ENCODE data around the gene LAMP1.
A peak's percentile ranks its signal among the peaks of the same experiment; 100 is the strongest.
"Not testable (repeated sequence)": the region's sequence is repeated elsewhere in the genome, so short reads cannot be mapped to it uniquely, and the experiment has no call there.

The LAMP1 gene

GRCh38 chr13:113299951-113300350 is 2.9 kb downstream of the LAMP1 start:
- peak; percentile 57 for DNase-seq (ENCODE audit: extremely low read depth, insufficient read length)
- H3K4me3 ChIP-seq (replicated peaks; ENCODE audit: low read depth, low read length), result no peak overlapping the region
- H3K36me3 ChIP-seq (ENCODE audit: control insufficient read depth, insufficient read depth, low read length), result peaks cover 8% of the 10 kb centered on the region
- TF ChIP-seq, protein P1, sequence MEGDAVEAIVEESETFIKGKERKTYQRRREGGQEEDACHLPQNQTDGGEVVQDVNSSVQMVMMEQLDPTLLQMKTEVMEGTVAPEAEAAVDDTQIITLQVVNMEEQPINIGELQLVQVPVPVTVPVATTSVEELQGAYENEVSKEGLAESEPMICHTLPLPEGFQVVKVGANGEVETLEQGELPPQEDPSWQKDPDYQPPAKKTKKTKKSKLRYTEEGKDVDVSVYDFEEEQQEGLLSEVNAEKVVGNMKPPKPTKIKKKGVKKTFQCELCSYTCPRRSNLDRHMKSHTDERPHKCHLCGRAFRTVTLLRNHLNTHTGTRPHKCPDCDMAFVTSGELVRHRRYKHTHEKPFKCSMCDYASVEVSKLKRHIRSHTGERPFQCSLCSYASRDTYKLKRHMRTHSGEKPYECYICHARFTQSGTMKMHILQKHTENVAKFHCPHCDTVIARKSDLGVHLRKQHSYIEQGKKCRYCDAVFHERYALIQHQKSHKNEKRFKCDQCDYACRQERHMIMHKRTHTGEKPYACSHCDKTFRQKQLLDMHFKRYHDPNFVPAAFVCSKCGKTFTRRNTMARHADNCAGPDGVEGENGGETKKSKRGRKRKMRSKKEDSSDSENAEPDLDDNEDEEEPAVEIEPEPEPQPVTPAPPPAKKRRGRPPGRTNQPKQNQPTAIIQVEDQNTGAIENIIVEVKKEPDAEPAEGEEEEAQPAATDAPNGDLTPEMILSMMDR (IDR thresholded peaks at IDR 0.05; ENCODE audit: insufficient read depth, low read length, poor library complexity, severe bottlenecking), result no peak
- H3K27me3 ChIP-seq (replicated peaks; ENCODE audit: control insufficient read depth, insufficient read depth, low read length), result no peaks in the 10 kb centered on the region

DNA sequence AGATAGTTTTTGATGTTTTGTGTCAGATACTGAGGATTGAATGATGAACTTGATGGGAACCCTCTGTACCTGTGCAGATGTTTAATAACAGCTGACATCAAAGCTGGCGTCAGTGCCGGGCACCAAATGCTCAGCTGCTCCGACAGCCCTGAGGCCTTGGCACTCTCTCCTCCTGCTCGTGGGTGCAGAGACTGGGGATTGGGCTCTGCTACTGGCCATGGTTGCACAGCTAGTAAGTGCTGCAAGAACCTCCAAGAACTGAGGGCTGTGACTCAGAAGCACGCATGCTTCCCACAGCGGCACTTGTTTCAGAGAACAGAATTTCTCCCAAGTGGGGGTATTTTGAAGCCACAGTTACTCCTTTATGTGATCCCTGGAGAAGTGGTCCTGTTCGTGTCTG is 5.9 kb downstream of the LAMP1 start:
- no peaks in the 10 kb centered on the region for H3K27me3 ChIP-seq (replicated peaks; ENCODE audit: control insufficient read depth, insufficient read depth, low read length)
- TF ChIP-seq, protein P1 (IDR thresholded peaks at IDR 0.05; ENCODE audit: insufficient read depth, low read length, poor library complexity, severe bottlenecking), result no peak
- H3K36me3 ChIP-seq (ENCODE audit: control insufficient read depth, insufficient read depth, low read length), result peaks cover 11% of the 10 kb centered on the region
- no peak overlapping the region for H3K4me3 ChIP-seq (replicated peaks; ENCODE audit: low read depth, low read length)
- DNase-seq (ENCODE audit: extremely low read depth, insufficient read length), result no peak

DNA sequence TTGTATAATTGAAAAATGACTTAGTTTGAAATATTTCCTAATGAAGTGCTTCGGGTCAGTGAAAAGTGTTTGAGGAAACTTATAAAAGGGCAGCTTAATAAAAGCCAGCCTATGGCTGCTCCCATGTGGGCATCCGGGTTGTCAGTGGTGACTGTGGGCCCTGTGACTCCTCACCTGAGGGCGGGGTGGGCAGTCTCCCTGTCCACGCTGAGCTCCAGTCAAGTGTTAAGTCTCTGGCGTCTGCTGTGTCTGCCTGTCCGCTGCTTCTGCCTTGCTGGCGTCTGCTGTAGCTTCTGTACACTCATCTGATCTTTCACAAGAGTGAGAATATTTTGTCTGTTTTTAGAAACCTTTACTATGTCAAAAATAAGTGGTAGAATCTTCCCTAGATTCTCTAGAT is 7.1 kb downstream of the LAMP1 start:
- no peaks in the 10 kb centered on the region for H3K27me3 ChIP-seq (replicated peaks; ENCODE audit: control insufficient read depth, insufficient read depth, low read length)
- peaks cover 11% of the 10 kb centered on the region for H3K36me3 ChIP-seq (ENCODE audit: control insufficient read depth, insufficient read depth, low read length)
- H3K4me3 ChIP-seq (replicated peaks; ENCODE audit: low read depth, low read length), result no peak overlapping the region
- no peak for DNase-seq (ENCODE audit: extremely low read depth, insufficient read length)
- TF ChIP-seq, protein P1 (IDR thresholded peaks at IDR 0.05; ENCODE audit: insufficient read depth, low read length, poor library complexity, severe bottlenecking), result no peak

- TF ChIP-seq, protein P1 (IDR thresholded peaks at IDR 0.05; ENCODE audit: insufficient read depth, low read length, poor library complexity, severe bottlenecking), result no peak
- H3K27me3 ChIP-seq (replicated peaks; ENCODE audit: control insufficient read depth, insufficient read depth, low read length), result no peaks in the 10 kb centered on the region
- H3K4me3 ChIP-seq (replicated peaks; ENCODE audit: low read depth, low read length), result no peak overlapping the region
- peaks cover 11% of the 10 kb centered on the region for H3K36me3 ChIP-seq (ENCODE audit: control insufficient read depth, insufficient read depth, low read length)
- no peak for DNase-seq (ENCODE audit: extremely low read depth, insufficient read length)
These were observed 8.2 kb downstream of the LAMP1 start for GRCh38 chr13:113305208-113305607.

DNA sequence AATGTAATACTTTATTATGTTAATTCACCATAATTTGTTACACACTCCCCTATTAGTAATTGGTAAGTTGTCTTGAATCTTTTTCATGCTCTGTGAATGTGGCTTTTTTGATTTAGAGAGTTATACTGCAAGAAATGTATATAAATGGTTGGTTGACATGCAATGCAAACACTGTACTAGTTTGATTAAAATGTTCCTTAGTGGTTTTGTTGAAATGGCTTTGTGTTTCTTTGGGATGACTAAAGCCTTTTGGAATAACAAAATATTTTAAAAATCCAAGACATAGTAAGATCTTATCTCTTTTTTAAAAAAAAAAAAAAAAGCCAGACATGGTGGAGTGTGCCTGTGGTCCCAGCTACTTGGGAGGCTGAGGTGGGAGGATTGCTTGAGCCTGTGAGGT is 10.5 kb downstream of the LAMP1 start:
- Histone ChIP-seq H3K27me3 (replicated peaks; ENCODE audit: control insufficient read depth, insufficient read depth, low read length) (no peaks in the 10 kb centered on the region), H3K4me3 (replicated peaks; ENCODE audit: low read depth, low read length) (no peak overlapping the region), H3K36me3 (ENCODE audit: control insufficient read depth, insufficient read depth, low read length) (peaks cover 16% of the 10 kb centered on the region)
- TF ChIP-seq, protein P1 (IDR thresholded peaks at IDR 0.05; ENCODE audit: insufficient read depth, low read length, poor library complexity, severe bottlenecking), result no peak
- no peak for DNase-seq (ENCODE audit: extremely low read depth, insufficient read length)

DNA sequence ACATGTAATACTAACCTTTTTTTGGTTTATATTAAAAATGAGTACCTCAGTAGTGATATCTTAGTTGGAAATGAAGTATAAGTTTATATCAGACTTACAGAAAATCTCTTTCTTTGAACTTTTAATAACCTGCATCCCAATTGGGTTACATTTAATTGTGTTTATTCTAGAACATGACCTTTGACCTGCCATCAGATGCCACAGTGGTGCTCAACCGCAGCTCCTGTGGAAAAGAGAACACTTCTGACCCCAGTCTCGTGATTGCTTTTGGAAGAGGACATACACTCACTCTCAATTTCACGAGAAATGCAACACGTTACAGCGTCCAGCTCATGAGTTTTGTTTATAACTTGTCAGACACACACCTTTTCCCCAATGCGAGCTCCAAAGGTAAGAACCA is 12.4 kb downstream of the LAMP1 start:
- DNase-seq (ENCODE audit: extremely low read depth, insufficient read length), result no peak
- TF ChIP-seq, protein P1 (IDR thresholded peaks at IDR 0.05; ENCODE audit: insufficient read depth, low read length, poor library complexity, severe bottlenecking), result no peak
- no peak overlapping the region for H3K4me3 ChIP-seq (replicated peaks; ENCODE audit: low read depth, low read length)
- no peaks in the 10 kb centered on the region for H3K27me3 ChIP-seq (replicated peaks; ENCODE audit: control insufficient read depth, insufficient read depth, low read length)
- H3K36me3 ChIP-seq (ENCODE audit: control insufficient read depth, insufficient read depth, low read length), result peaks cover 8% of the 10 kb centered on the region

DNA sequence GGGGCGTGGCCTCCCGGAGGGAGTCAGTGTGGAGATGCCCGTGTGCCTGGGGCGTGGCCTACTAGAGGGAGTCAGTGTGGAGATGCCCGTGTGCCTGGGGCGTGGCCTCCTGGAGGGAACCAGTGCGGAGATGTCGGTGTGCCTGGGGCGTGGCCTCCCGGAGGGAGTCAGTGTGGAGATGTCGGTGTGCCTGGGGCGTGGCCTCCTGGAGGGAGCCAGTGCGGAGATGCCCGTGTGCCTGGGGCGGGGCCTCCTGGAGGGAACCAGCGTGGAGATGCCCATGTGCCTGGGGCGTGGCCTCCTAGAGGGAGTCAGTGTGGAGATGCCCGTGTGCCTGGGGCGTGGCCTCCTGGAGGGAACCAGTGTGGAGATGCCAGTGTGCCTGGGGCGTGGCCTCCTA is 17.1 kb downstream of the LAMP1 start:
- H3K27me3 ChIP-seq (replicated peaks; ENCODE audit: control insufficient read depth, insufficient read depth, low read length); H3K4me3 ChIP-seq (replicated peaks; ENCODE audit: low read depth, low read length); DNase-seq (ENCODE audit: extremely low read depth, insufficient read length): not testable (repeated sequence)
- H3K36me3 ChIP-seq (ENCODE audit: control insufficient read depth, insufficient read depth, low read length), result peaks cover 13% of the 10 kb centered on the region

GRCh38 chr13:113314895-113315470 is 17.9 kb downstream of the LAMP1 start:
- not testable (repeated sequence) for DNase-seq (ENCODE audit: extremely low read depth, insufficient read length); H3K4me3 ChIP-seq (replicated peaks; ENCODE audit: low read depth, low read length); H3K27me3 ChIP-seq (replicated peaks; ENCODE audit: control insufficient read depth, insufficient read depth, low read length)
- peaks cover 17% of the 10 kb centered on the region for H3K36me3 ChIP-seq (ENCODE audit: control insufficient read depth, insufficient read depth, low read length)
